Embryonic facial prominence (tissue), 1 donor: ENCODE results near the gene SIN3A.
"Not testable (repeated sequence)": the region's sequence is repeated elsewhere in the genome, so short reads cannot be mapped to it uniquely, and the experiment has no call there.

Source experiments
- DNase-seq: peaks from one replicate; pipeline ENCODE4 v3.0.0-alpha.2; 2016; ENCODE audit errors: extremely low spot score

The SIN3A gene

DNA sequence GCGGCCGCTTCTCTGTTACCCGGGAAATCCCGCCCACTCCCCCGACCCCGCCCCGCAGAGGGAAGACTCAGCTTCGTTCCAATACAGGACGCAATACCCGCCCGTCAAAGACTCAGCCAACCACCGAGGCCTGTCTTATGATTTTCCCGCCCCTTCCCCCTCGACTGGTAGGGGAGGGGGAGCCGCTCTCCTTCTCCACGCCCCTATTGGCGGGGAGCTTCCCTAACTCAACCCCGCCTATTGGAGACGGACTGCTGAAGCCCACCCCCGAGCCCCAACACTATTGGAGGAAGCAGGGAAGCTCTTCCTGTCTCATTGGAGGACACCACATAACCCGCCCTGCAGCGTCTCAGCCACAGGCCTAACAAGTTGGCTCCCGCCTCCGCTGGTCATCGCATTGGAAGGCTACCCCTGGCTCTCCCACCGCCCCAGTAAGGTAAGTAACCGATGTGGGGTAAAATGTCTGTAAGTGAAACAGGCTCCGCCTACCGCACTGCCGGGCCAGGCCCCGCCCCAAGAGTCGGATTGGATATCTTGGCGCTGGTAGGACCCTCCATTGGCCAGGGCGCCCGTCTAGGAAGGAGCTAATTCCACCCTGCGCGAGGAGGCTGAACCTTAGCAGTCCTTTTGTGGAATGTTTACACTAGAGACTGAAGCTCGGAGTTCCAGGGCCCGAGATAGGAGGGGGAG, at the start of gene SIN3A:
SIN3A (minus strand) TSS at position 17 of the 690 bp plus-strand sequence. CDS start 21,315 bp downstream, outside the sequence.
- DNase-seq: peak; percentile 99

DNA sequence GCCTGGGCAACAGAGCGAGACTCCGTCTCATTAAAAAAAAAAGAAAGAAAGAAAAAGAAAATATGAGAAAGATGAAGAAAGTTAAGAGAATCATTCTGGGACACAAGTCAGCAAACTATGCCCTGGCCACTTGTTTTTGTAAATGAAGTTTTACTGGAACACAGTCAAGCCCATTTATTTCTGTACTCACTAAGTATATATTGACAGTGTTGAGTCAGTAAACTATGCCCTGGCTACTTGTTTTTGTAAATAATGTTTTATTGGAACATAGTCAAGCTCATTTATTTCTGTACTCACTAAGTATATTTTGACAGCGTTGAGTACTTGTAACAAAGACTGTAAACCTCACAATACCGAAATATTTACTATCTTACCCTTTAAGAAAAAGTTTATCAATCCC, 42.2 kb upstream of the SIN3A start:
- no peak for DNase-seq

- no peak for DNase-seq
Measured at GRCh38 chr15:75483961-75484360, 32.5 kb upstream of the SIN3A start.

GRCh38 chr15:75483556-75483955, 32.1 kb upstream of the SIN3A start:
- not testable (repeated sequence) for DNase-seq

- DNase-seq: no peak
Measured at GRCh38 chr15:75483106-75483505, 31.6 kb upstream of the SIN3A start.

DNA sequence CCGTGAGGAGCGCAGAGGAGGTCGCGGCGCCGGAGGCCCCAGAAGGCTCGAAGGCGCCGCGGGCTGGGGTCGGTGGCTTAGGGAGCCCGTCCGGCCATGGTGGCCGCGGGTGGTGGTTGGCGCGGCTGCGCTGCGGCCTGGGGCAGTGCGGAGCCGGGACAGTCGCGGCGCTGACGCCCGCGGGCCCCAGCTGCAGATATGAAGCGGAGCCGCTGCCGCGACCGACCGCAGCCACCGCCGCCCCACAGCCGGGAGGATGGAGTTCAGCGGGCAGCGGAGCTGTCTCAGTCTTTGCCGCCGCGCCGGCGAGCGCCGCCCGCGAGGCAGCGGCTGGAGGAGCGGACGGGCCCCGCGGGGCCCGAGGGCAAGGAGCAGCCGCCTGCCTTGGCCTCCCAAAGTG, 29.0 kb upstream of the SIN3A start:
- DNase-seq: not testable (repeated sequence)

DNA sequence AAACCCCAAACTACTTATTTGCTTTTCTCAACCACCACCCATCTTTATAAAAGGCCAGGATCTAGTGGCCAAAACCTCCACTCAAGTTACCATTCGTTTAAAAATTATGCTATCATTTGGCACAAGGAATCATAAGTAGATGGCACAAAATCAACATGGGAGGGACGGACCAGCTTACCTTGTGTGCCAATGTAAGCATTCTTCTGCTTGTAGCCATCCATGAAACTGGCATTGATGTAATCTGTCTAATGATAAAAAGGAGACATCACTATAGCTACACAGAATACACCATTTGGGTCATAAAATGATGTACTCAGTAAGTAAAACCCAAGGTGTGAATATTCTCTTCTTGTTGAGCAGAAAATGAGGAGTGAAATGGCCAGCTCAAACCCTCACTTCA, 28.2 kb upstream of the SIN3A start:
- DNase-seq: no peak

GRCh38 chr15:75477094-75477493, 25.6 kb upstream of the SIN3A start:
- not testable (repeated sequence) for DNase-seq

GRCh38 chr15:75468913-75469598, 17.6 kb upstream of the SIN3A start:
- DNase-seq: no peak

GRCh38 chr15:75460646-75461045, 9.2 kb upstream of the SIN3A start:
- DNase-seq: no peak

- DNase-seq: no peak
Measured at GRCh38 chr15:75459581-75459980, 8.1 kb upstream of the SIN3A start.

DNA sequence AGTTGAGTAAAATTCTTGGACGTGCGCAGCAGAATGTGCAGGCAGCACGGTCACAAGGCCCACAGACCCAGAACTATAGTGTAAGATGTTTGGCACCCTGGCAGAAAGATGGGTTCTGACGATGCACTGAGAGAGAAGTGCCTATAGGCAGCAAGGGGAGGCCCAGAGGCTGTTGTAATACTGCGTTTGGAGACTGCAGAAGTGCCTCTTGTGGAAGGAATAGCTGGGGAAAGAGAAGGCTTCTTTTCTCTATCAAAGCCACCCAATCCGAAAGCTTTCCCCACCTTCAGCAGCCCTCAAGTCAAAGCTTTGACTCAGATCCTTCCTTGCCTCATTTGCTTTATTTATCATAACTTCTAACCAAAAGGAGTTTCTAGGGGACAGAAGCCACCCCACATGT, 5.2 kb upstream of the SIN3A start:
- no peak for DNase-seq

- DNase-seq: no peak
Measured at GRCh38 chr15:75455982-75456531, 4.6 kb upstream of the SIN3A start.

GRCh38 chr15:75455424-75455981, 4.0 kb upstream of the SIN3A start:
- DNase-seq: peak; percentile 91

DNA sequence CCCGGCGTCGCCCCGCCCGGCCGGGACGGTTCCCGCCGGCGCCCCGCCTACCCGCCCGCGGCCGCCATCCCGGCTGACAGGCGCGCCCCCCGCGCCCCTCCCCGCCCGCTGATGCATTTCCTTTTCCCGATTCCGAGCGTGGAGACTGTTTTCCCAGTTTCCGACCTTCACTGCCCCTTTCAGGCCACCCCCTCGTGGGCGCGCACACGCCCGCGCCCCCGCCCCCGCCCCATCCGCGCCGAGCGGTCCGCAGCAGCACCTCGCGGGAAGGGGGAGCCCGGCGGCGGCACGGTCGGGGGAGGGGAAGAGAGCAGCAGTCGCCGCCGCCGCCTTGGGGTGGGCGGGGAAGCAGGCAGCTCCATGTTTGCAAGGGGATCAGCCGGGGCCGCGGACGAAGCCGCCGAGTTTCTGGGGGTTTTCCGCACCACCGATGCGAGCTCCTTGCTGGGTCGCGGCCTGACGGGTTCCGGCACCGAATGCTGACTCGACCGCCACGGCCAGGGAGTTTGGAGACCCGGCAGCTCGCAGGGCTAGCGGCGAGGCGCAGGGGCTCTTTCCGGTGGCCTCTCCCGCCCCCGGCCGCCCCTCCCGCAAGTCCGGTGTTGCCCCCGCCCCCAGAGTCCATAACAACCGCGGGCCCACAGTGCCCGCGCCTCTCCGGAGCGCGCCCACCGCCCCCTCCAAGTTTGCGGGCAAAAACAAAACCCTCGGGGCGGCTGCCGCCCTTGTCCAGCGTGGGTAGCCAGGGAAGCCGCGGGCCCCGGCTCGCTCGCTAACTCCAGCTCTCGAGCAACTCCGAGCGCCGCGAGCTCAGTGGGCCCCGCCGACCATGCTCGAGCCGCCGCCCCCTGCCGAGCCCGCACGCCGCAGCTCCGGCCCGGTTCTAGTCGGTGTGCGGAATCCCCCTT, 3.2 kb upstream of the SIN3A start:
- peak; percentile 34 for DNase-seq

- DNase-seq: peak; percentile 100
Measured at GRCh38 chr15:75453703-75454470, 2.4 kb upstream of the SIN3A start.

GRCh38 chr15:75452865-75453702, 1.6 kb upstream of the SIN3A start:
- no peak for DNase-seq

DNA sequence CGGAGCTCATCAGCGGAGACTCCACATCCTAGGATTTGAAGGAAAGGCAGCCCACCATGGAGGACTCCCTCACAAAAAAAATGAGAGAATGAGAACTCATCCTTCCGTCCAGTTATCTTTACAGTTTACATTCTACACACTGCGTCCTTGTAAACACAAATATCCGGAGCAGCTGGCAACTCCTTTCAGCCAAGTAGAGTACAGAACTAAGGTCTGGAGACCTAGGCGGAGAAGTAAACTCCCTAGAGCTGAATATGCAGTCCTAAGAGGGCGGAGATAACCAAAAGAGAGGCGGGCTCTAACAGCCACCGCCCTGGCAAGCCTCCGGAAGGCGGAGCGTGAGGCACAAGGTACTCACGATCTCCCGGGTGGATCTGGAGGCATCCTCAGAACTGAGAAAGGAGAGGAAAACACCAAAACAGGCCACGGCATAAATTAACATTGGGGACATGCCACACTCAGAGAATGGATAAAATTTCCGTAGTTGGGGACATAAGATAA, 924 bp upstream of the SIN3A start:
- DNase-seq: peak; percentile 82

GRCh38 chr15:75451202-75451673, 252 bp downstream of the SIN3A start:
- DNase-seq: no peak
